NCI-H128 (cell line): ENCODE measurements around the gene GULP1.

Source experiments
- DNase-seq: peaks from one replicate; lab custom pipeline; 2025; ENCODE audit not compliant: unreplicated experiment; lab: John Stamatoyannopoulos, UW

GULP1 gene

GRCh38 chr2:188414869-188415753 lies 123.4 kb downstream of the GULP1 start:
- no peak for DNase-seq

GRCh38 chr2:188415754-188416083 lies 124.0 kb downstream of the GULP1 start:
- no peak for DNase-seq

GRCh38 chr2:188416367-188416766 lies 124.7 kb downstream of the GULP1 start:
- DNase-seq = no peak

GRCh38 chr2:188422726-188423125 lies 131.1 kb downstream of the GULP1 start:
- no peak for DNase-seq

GRCh38 chr2:188425266-188425665 lies 133.6 kb downstream of the GULP1 start:
- no peak for DNase-seq

- no peak for DNase-seq
These were observed 134.4 kb downstream of the GULP1 start for GRCh38 chr2:188426121-188426520.

- DNase-seq = no peak
These were observed 139.0 kb downstream of the GULP1 start for GRCh38 chr2:188430705-188431104.

GRCh38 chr2:188434018-188434417 lies 142.3 kb downstream of the GULP1 start:
- DNase-seq = no peak

GRCh38 chr2:188435115-188435514 lies 143.4 kb downstream of the GULP1 start:
- no peak for DNase-seq

- DNase-seq = no peak
These were observed 145.9 kb downstream of the GULP1 start for GRCh38 chr2:188437537-188437936.

- no peak for DNase-seq
These were observed 148.3 kb downstream of the GULP1 start for GRCh38 chr2:188439986-188440385.

- no peak for DNase-seq
These were observed 149.2 kb downstream of the GULP1 start for GRCh38 chr2:188440849-188441248.

GRCh38 chr2:188441288-188441947 lies 149.7 kb downstream of the GULP1 start:
- DNase-seq = no peak

- no peak for DNase-seq
These were observed 151.5 kb downstream of the GULP1 start for GRCh38 chr2:188443207-188443606.

- DNase-seq = no peak
These were observed 152.6 kb downstream of the GULP1 start for GRCh38 chr2:188444106-188444835.

GRCh38 chr2:188449561-188449960 lies 157.9 kb downstream of the GULP1 start:
- no peak for DNase-seq

GRCh38 chr2:188449971-188450370 lies 158.3 kb downstream of the GULP1 start:
- DNase-seq = no peak

- no peak for DNase-seq
These were observed 159.2 kb downstream of the GULP1 start for GRCh38 chr2:188450732-188451483.

GRCh38 chr2:188452084-188452483 lies 160.4 kb downstream of the GULP1 start:
- DNase-seq = no peak

- DNase-seq = no peak
These were observed 164.6 kb downstream of the GULP1 start for GRCh38 chr2:188456114-188456909.
